Thoracic aorta (tissue), 2 donors: Measurements from ENCODE around the gene SORD. TPM values are rescaled to one million over a fixed set of nuclear protein-coding genes. Genes with fewer than 3 reads are reported as not detected.

ENCODE experiments used
- ATAC-seq: fragments of 150-250 bp; one replicate; pipeline ENCODE4 v1.8.0; 2017; ENCODE audit warnings: low read depth; ENCODE audit not compliant: insufficient number of reproducible peaks, low FRiP score
- DNase-seq: peaks from one replicate; pipeline ENCODE4 v3.0.0-alpha.2; 2020; ENCODE audit warnings: low spot score
- H3K27ac ChIP-seq, 2 donors: fragments of 200-600 bp; sonication (generic); 1 replicate in 1 of 2; 2 replicates in 1 of 2; pipeline ENCODE4 v1.5.1; 2016; ENCODE audit warnings: mild to moderate bottlenecking in 2 of 2, moderate library complexity in 2 of 2
- H3K27me3 ChIP-seq: fragments of 200-600 bp; sonication (generic); replicated peaks from 2 replicates; pipeline ENCODE4 v1.6.0; 2016; ENCODE audit warnings: mild to moderate bottlenecking; ENCODE audit not compliant: insufficient read depth
- H3K36me3 ChIP-seq: fragments of 200-600 bp; sonication (generic); one replicate; pipeline ENCODE4 v1.5.1; 2016
- H3K4me1 ChIP-seq, 2 donors: fragments of 200-600 bp; sonication (generic); 1 replicate in 1 of 2; 2 replicates in 1 of 2; pipeline versions ENCODE4 v1.5.1 to v1.6.0; 2016; ENCODE audit warnings: low read depth in 2 of 2, mild to moderate bottlenecking in 1 of 2; ENCODE audit not compliant: control insufficient read depth in 1 of 2
- H3K4me3 ChIP-seq: fragments of 200-600 bp; sonication (generic); 2 replicates; pipeline ENCODE4 v1.5.1; 2016; ENCODE audit warnings: mild to moderate bottlenecking
- H3K9me3 ChIP-seq: fragments of 200-600 bp; sonication (generic); 2 replicates; pipeline ENCODE4 v1.5.1; 2016
- total RNA-seq, 2 donors: library from RNA; depleted of rRNA; stranded (reverse); fragments of >200 nt; gene quantifications; one replicate each; pipeline versions ENCODE4 v1.1.0 to v1.2.3, GENCODE V29; 2016
- TF ChIP-seq, protein P1 (sequence below): fragments of 200-600 bp; sonication (generic); IDR thresholded peaks from one replicate; pipeline ENCODE4 v1.5.1; 2019; ENCODE audit warnings: antibody characterized with exemption

Gene SORD
- total RNA-seq, 2 donors from 2014 or later = 6.6 to 10.7 TPM

DNA sequence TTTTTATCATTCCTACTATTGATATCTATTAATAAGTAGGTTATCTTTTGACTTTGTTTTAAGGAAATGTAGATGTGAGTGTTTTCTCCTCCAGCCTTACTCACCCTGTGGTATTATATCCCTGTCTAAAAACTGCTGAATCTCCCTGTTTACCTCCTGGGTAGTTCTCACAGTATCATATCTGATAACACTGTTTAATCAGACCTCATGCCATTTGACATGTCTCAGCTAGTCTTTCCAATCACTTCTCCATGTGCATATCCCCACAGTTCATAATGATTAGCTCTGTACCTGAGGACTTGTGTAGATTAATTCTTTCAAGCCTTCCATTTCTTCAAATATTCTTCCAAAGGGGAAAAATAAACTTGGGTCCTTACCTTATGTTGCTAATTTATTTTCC, 60.2 kb downstream of the SORD start:
- no peak overlapping the region for H3K27ac ChIP-seq
- H3K4me3 ChIP-seq = no peak overlapping the region
- no peak for ATAC-seq
- H3K36me3 ChIP-seq = no peaks in the 10 kb centered on the region
- TF ChIP-seq, protein P1, sequence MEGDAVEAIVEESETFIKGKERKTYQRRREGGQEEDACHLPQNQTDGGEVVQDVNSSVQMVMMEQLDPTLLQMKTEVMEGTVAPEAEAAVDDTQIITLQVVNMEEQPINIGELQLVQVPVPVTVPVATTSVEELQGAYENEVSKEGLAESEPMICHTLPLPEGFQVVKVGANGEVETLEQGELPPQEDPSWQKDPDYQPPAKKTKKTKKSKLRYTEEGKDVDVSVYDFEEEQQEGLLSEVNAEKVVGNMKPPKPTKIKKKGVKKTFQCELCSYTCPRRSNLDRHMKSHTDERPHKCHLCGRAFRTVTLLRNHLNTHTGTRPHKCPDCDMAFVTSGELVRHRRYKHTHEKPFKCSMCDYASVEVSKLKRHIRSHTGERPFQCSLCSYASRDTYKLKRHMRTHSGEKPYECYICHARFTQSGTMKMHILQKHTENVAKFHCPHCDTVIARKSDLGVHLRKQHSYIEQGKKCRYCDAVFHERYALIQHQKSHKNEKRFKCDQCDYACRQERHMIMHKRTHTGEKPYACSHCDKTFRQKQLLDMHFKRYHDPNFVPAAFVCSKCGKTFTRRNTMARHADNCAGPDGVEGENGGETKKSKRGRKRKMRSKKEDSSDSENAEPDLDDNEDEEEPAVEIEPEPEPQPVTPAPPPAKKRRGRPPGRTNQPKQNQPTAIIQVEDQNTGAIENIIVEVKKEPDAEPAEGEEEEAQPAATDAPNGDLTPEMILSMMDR = no peak
- no peak for DNase-seq
- H3K4me1 ChIP-seq = no peaks in the 10 kb centered on the region
- no peaks in the 10 kb centered on the region for H3K27me3 ChIP-seq
- H3K9me3 ChIP-seq = no peaks in the 10 kb centered on the region

DNA sequence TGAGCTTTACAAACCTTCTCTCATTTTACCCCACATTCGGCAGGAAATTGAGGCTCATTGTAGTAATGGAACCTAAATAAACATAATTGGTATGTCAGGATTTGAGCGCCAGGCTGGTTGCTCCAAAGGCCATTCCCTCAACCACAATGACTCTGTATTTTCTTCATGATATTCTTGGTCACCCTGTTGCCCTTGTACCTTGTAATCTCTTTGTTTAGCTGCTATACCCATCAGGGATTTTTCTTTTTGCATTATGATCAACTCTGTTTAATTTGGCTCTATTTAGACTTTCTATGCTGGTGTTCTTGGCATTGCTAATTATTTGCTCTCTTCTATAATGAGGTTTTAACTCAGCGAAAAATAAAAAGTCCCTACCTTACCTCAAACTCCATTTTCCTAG, 61.2 kb downstream of the SORD start:
- no peak for DNase-seq
- no peak overlapping the region for H3K4me3 ChIP-seq
- TF ChIP-seq, protein P1 = no peak
- no peaks in the 10 kb centered on the region for H3K4me1 ChIP-seq
- no peak for ATAC-seq
- H3K36me3 ChIP-seq = no peaks in the 10 kb centered on the region
- H3K27ac ChIP-seq = no peak overlapping the region
- H3K9me3 ChIP-seq = no peaks in the 10 kb centered on the region
- no peaks in the 10 kb centered on the region for H3K27me3 ChIP-seq

DNA sequence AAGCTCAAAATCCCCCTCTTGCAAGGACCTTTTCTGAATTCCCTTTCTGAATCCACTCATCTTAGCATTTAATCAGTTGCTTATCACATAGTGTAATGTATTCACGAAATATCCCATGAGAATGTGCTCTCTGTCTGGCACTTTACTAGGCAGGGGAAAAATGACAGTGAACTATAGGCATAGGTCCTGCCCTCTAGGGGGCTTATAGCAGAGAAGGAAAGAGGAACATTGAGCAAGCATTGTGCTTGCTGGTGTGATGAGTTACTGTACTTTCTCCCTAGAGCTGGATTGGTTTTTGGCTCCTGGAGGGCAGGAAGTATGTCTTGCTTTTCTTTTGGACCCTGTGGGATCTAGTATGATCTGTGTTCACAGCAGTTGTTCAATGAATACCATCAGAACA, 64.5 kb downstream of the SORD start:
- no peaks in the 10 kb centered on the region for H3K27me3 ChIP-seq
- no peaks in the 10 kb centered on the region for H3K9me3 ChIP-seq
- H3K4me3 ChIP-seq = no peak overlapping the region
- H3K36me3 ChIP-seq = no peaks in the 10 kb centered on the region
- ATAC-seq = no peak
- no peak for DNase-seq
- TF ChIP-seq, protein P1 = no peak
- H3K4me1 ChIP-seq = no peaks in the 10 kb centered on the region
- H3K27ac ChIP-seq = no peak overlapping the region

DNA sequence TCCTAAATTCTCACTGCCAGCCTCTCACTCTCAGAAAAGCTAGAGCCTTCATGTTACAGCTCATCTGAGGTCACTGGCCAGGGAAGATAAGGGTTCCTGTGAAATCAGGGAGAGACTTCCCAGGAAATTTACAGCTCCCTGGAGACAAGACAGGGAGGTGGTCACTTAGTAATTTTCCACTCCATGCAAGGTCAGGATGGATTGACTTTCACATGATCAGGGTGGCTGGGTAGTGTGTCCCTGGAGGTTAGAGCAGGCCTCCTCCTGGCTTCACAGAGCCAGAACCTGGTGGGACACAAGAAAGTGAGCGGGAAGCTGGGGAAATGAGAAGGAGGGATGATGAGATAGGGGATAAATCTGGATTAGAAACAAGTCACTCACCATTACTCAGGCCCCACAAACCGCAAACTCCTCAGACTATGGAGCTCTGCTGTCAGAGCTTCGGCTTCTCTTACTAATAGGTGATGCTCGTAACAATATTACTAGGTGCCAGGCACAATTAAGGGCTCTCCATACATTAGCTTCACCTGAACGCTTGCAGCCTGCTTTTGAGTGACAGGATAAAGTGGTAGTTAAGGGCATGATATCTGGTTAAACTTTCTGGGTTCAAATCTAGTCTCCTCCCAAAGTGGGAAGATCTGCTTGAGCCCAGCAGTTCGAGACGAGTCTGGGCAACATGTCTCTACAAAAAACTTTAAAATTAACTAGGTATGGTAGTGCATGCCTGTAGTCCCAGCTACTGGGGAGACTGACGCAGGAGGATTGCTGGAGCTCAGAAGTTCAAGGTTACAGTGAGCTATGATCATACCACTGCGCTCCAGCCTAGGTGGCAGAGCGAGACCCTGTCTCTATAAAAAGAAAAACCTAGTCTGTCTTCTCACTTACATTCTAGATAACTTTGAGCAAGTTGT, 66.1 kb downstream of the SORD start:
- no peaks in the 10 kb centered on the region for H3K4me1 ChIP-seq
- H3K9me3 ChIP-seq = no peaks in the 10 kb centered on the region
- DNase-seq (no peak), ATAC-seq (no peak)
- no peaks in the 10 kb centered on the region for H3K36me3 ChIP-seq
- H3K27me3 ChIP-seq = no peaks in the 10 kb centered on the region
- no peak overlapping the region for H3K4me3 ChIP-seq
- H3K27ac ChIP-seq = no peak overlapping the region
- TF ChIP-seq, protein P1 = no peak

DNA sequence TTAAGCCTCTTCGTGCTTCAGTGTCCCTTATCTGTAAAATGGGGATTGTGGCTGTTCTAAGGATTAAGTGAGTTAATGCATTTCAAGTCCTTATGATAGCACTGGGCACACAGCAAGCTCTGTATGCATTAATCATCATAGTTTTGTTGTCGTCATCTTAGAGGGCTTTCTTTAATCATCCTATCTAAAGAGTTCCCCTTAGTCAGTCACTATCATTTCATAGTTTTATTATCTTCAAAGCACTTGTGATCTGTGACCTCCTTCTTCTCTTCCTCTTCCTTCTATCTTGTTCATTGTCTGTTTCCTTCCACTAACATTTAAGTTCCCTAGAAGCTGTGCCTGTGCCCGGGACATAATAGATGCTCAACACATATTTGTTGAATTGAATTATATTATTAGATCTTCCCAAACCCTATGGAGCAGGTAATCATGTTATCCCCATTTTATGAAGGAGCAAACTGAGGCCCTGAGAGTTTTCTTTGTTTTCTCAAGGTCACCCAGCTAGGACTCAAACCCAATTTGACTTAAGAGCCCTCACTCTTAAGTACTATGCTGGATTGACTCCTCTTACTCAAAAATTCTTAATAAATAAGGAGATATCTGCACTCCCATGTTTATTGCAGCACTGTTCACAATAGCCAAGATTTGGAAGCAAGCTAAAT, 66.8 kb downstream of the SORD start:
- H3K4me3 ChIP-seq = no peak overlapping the region
- ATAC-seq (no peak), DNase-seq (no peak)
- H3K4me1 ChIP-seq = no peaks in the 10 kb centered on the region
- H3K27ac ChIP-seq = no peak overlapping the region
- H3K27me3 ChIP-seq = no peaks in the 10 kb centered on the region
- H3K9me3 ChIP-seq = no peaks in the 10 kb centered on the region
- TF ChIP-seq, protein P1 = no peak
- no peaks in the 10 kb centered on the region for H3K36me3 ChIP-seq
